GM12878 (cell line): ENCODE results near the gene SLX9. TPM values are rescaled to one million over a fixed set of nuclear protein-coding genes. Genes with fewer than 3 reads are reported as not detected.

Source experiments
- ATF7 ChIP-seq: fragments of 450-650 bp; IDR thresholded peaks from 2 replicates; pipeline ENCODE4 v1.6.1; 2016; ENCODE audit warnings: low read depth, mild to moderate bottlenecking
- BCL11A ChIP-seq: IDR thresholded peaks from 2 replicates; pipeline ENCODE4 v1.6.1; 2011; ENCODE audit warnings: low read depth, low read length
- DPF2 ChIP-seq: fragments of 450-650 bp; IDR thresholded peaks from 2 replicates; pipeline ENCODE4 v1.6.1; 2017; ENCODE audit warnings: mild to moderate bottlenecking
- E4F1 ChIP-seq: fragments of 450-650 bp; IDR thresholded peaks from 2 replicates; pipeline ENCODE4 v1.6.1; 2018; ENCODE audit warnings: borderline replicate concordance, mild to moderate bottlenecking; ENCODE audit not compliant: partially characterized antibody
- HCFC1 ChIP-seq: fragments of 150-350 bp; IDR thresholded peaks from 2 replicates; pipeline ENCODE4 v1.6.1; 2014; ENCODE audit warnings: low read length
- NFXL1 ChIP-seq: fragments of 450-650 bp; IDR thresholded peaks from 2 replicates; pipeline ENCODE4 v1.6.1; 2017; ENCODE audit warnings: antibody characterized with exemption, mild to moderate bottlenecking, borderline replicate concordance
- SIN3A ChIP-seq: IDR thresholded peaks from 2 replicates; pipeline ENCODE4 v1.6.1; 2012; ENCODE audit warnings: low read depth, low read length, improper control_type of control experiment
- SMAD1 ChIP-seq: fragments of 450-650 bp; IDR thresholded peaks from 2 replicates; pipeline ENCODE4 v1.6.1; 2018; ENCODE audit warnings: mild to moderate bottlenecking, low read depth; ENCODE audit not compliant: partially characterized antibody
- ZBTB33 ChIP-seq: fragments of 450-650 bp; IDR thresholded peaks from 2 replicates; pipeline ENCODE4 v1.6.1; 2017; ENCODE audit warnings: mild to moderate bottlenecking
- polyA plus RNA-seq, 11 experiments: library from polyadenylated mRNA; depleted of rRNA in 4 of 11; unstranded in 6 of 11; stranded (reverse) in 5 of 11; fragments of >200 nt; fragmentation: Nextera tagmentation in 4 of 11; fragmentation: Illumina TruSeq in 1 of 11; extraction: Ambion mirVana in 4 of 11; extraction: Trizol in 1 of 11; gene quantifications; 1 replicate in 1 of 11; 2 replicates in 10 of 11; pipeline versions ENCODE4 v1.2.1 to v1.2.3, GENCODE V29; 2011 to 2016; ENCODE audit warnings: inconsistent platforms in 2 of 11, missing spikeins in 2 of 11, low read depth in 1 of 11
- total RNA-seq, 4 experiments: library from RNA; depleted of rRNA in 3 of 4; stranded (reverse); fragments of >200 nt in 3 of 4; fragmentation: Illumina TruSeq in 1 of 4; extraction: Trizol in 1 of 4; gene quantifications; 2 replicates each; pipeline versions ENCODE4 v1.2.1 to v1.2.3, GENCODE V29; 2013 to 2021

The SLX9 gene
- total and polyA plus RNA-seq, 10 of the 15 experiments (the other 5 are each of a cell fraction or from before 2014, with no cell fraction given): 0.69 to 81.3 (median 33.9) TPM

GRCh38 chr21:45017039-45017960 lies 77.5 kb downstream of the SLX9 start (continued):
- no peak for TF ChIP-seq ATF7
- no peak for TF ChIP-seq ZBTB33
- no peak for TF ChIP-seq SMAD1
- TF ChIP-seq DPF2: no peak
- TF ChIP-seq HCFC1: no peak
- no peak for TF ChIP-seq BCL11A
- no peak for TF ChIP-seq NFXL1
- TF ChIP-seq SIN3A: no peak
- no peak for TF ChIP-seq E4F1
